Stimulated activated naive CD4-positive, alpha-beta T cell (primary cell): Measurements from ENCODE around the gene PRCC.
"Not testable (repeated sequence)": the region's sequence is repeated elsewhere in the genome, so short reads cannot be mapped to it uniquely, and the experiment has no call there.

ENCODE experiments used
- DNase-seq, 6 experiments: peaks; one replicate each; lab custom pipeline; 2025; lab: John Stamatoyannopoulos, UW

PRCC gene

DNA sequence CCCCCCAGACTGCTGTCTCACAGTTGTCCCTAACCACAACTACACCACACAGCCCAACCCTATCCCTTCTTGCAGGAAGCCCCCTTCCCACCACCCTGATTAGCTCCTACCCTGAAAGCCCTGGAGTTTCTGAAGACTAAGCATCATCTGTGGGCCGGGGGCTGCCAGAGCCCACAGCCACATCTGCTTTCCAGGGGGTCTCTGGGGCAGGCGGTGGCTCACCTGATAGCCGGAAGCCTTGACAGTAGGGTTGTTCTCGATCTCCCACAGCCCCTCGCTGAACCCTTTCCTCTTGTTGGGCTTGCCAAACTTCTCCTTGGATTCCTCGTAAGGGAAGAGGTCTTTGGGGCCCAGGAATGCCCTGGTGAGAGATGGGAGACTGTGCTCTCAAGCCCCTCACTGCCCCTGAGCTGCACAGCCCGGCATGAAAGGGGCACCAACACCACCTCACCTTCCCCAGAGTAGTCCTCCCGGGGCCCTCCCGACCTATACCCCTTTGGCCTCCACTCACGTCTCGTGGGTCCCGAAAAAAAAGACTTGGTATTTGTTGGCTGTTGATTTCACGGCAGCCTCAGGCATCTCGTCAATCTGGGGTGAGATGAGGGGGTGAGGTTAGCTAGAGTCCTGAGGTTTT lies 22.4 kb upstream of the PRCC start:
- no peak for DNase-seq

DNA sequence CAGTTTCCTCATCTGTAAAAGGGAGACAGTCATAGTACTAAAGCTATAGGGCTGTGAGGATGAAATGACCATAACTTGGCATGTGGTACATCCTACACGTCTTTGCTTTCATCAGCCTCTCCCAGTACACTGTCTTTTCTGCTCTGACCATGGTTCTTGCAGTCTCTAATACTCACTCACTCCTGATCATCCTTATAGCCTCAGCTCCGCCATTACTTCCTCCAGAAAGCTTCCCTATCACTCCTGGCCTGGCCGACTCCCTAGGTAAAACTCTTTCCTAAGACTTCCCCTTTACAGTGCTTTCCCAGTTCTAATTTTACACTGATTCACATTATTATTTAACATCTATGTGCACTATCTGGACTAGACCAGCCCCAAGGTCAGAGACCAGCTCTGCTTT lies 21.5 kb upstream of the PRCC start:
- no peak for DNase-seq

DNA sequence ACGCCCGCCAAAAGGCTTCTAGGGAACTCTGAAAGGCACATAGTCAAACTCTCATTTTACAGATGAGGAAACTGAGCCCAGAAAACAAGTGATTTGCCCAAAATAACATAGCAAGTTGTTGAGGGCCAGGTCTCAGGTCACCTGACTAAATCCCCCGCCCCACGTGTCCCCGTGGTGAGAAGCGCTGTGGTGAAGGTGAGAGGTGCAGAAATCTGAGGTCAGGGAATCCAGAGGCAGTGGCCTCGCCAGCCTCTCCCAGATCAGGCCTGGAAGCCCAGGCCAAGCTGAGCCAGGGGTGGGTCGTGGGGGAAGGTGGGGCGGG lies 21.0 kb upstream of the PRCC start:
- DNase-seq, result no peak

DNA sequence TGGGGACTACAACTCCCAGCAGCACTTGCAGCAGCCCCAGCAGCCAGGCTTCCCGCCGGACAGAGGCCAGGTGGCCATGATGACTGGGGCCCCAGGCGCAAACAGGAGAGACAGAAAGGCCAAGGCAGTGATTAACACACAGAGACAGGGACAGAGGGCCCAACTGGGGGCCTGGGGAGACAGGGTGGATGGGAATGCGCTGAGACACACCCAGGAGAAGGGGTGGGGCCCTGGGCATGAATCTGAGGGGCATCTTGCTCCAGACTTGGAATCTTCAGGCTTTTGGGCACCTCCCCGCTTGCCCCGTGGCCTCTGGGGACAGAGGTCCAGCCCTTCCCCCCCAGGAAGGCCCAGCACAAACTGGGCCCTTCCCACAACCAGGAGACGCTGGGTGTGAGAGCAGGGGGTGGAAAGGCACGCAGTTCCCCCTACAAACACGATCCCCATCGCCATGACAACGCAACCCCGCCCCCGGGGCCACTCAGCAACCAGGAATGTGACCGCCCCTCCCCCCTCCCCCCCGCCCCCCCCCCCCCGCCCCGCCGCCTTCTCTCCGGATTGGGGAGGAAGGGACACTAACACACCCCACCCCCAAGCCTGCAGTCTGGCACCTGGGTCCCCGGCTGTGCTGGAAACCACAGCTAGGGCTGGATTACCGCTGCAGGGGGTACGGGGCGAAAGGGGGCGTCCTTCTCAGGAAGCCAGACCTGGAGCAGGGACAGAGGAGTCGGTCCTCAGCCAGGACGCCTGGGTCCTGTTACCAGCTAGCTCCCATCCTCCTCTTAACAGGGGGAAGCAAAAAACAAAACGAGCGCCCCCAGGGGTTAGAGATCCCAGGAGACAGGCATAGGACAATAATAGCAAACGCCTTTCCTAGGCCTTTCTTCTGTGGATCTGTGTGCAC lies 20.4 kb upstream of the PRCC start:
- peak; percentile 12 to 64 (median 39) for DNase-seq

DNA sequence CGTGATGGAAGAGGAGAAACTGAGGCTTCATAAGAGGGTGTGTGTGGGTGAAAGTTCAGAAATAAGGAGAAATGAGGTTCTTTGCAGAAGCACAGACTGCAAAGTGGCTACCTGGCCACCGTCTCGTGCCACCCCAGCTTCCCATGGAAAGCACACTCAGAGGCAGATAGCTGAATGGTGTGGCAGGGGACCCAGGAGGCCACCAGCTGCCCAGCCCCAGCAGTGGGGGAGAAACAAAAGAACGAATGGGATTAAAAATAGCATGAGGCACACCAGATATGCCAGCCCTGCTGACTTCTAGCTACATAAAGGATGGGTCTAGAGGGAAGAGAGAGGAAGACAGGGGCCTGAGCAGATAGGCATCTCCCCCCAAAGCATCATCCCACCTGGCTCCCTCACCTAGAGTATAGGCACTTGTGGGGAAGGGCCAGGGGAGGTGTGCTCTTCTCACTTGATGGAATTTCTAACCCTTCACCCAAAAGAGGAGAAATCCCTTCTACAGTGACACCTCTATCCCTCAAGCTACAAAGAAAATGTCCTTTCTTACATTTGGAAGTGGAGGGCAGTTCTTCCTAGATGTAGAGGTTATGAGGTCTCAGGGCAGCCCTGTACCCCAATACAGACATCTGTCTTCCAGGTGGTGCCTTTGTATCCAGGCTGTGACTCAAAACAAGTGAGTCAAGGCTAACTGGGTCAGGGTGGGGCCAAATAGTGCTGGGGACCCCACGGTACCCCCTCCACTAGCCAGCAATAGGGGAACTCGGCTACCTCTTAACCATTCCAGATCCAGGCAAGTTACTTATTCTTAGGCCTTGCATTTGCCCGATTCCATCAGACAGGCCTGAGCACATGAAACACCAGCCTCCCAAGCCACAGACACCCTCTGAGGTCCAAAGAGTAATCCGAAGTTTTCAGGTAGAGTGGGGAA lies 19.3 kb upstream of the PRCC start:
- DNase-seq, result no peak

DNA sequence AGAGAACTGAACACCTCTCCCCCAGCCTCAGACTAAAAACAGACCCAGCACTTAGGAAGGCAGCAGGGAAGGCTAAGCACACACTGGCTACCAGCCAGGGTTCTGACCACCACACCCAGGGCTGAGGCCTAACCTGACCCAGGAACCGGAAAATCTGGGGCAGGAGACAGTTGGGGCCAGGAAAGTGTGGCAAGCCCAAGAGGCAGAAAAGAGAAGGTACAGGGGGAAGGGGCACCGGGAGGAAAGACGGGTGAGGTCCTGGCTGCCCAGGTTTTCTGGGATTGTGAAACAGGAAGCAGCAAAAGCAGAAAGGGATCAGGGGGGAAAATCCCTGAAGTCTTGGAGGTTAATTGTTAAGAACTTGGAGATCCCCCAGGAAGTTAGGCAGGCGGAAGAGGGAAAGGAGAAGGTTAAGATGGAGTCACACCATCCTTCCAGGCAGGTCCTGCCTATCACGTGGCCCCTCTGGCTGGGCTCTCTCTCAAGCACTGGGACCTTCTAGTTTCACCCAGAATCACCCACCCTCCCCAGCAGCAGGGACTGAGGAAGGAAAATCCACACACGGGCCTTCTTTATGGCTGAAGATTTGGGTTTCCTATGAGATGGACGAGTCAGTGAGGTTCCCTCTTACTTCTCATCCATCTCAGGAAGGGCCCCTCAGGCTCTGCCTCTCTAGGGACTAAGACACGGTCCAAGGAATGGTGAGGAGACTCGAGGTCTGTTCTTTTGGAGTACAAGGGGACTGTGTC lies 18.5 kb upstream of the PRCC start:
- no peak for DNase-seq

DNA sequence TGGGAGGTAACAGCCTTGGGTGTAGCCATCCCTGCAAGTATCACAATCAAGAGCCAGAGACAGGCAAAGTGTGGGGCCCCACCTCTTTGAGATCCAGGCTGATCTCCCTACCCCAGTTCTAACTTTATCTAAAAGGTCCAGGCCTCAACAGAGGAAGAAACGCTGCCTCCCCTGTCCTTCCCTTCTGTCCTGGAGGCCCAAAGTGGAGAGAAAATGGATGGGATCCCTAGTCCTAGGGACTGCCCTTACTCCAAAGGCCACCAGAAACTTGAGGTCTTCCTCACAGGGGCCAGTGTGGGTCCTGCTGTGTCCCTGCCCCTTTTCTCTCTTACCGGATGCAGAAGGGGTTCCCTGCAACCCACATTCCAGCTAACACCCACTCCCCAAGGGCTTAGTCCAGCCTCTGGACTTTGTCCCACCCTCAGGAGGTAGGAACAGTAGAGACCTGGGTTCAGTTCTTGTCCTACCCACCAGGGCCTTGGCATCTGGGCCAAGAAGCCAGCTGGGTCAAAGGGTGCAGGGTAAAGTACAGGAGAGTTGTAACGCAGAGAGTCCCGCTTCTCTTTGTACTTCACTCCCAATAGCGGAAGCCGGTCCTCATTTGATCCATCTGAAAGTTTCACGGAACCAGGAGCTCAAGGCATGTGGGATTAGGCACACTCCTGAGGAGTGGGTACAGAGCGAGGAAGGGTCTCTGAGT lies 17.8 kb upstream of the PRCC start:
- no peak for DNase-seq

DNA sequence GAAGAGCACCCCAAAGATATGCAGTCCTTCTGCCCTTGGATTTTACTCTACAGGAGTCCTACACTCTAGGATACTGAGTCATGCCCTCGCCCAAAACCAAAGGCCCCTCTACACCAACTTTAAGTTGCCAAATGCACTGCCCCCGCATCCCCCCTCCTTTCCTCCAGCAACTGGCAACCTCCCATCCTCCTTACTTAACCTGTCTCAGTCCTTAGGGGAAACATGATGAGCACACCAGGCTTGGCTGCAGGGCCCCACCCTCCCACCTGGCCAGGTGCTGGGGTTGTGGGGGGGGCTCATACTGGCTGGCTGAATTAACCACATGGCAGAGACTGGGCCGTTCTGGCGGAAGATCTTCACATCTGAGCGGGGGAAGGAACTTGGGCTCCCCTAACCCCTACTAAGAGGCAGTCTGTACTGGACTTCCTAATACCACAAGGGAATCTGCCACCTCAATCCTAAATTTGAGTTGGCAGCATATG lies 17.1 kb upstream of the PRCC start:
- DNase-seq, result peak in 4 of 6 experiments; percentile 11 to 22 (median 16)

DNA sequence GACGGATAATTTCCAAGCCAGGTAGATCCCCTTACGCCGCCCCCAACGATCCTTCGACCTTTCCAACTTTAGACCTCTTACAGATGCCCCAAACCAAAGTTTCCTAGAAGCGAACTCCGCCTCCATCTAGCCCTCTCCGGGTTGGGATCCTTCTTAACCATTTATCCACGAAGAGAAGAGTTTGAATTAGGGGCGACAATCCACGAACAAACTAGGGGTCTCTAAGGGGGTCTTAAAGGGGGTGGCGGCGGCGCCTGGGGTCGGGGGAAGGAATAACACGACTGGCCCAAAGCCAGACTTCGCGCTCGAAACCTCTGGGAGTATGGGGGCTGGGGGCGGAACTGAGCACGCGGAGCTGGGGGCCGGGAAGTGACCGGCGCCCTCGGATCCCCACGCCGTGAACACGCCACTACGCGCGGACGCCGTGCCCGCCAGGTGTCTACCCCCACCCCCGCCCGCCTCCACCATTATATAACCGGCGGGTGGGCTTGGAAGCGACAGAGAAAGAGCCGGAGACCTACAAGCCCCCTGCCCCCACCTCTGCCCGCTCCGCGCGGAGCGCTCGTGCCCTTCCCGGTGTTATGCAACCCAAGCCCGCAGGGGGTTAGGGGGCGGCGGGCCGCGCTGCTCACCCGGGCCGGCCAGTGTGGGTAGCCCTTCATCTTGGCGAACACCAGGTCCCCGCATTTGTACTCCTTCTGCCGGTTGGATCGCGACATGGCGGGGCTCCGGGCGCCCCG lies 16.5 kb upstream of the PRCC start:
- peak in 3 of 6 experiments; percentile 28 to 58 (median 40) for DNase-seq

DNA sequence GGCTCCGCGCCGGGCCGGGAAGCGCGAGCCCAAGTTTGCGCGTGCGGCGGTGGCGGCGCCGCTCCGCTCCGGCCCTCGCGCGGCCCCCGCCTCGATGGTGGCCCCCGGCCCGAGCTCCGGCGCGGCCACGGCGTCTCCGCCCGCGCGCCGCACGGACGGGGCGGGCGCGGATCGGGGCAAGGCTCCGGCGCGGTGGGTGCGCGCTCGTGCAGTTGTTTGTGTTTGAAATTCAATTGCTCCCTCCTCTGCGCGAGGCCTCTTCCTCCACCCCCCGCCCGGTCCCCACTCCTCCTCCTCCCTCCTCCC lies 15.9 kb upstream of the PRCC start, which contains the start of gene HDGF:
Gene HDGF (minus strand): TSS at position 225 of the 306 bp plus-strand sequence. CDS start 246 bp downstream, outside the sequence.
- no peak for DNase-seq

DNA sequence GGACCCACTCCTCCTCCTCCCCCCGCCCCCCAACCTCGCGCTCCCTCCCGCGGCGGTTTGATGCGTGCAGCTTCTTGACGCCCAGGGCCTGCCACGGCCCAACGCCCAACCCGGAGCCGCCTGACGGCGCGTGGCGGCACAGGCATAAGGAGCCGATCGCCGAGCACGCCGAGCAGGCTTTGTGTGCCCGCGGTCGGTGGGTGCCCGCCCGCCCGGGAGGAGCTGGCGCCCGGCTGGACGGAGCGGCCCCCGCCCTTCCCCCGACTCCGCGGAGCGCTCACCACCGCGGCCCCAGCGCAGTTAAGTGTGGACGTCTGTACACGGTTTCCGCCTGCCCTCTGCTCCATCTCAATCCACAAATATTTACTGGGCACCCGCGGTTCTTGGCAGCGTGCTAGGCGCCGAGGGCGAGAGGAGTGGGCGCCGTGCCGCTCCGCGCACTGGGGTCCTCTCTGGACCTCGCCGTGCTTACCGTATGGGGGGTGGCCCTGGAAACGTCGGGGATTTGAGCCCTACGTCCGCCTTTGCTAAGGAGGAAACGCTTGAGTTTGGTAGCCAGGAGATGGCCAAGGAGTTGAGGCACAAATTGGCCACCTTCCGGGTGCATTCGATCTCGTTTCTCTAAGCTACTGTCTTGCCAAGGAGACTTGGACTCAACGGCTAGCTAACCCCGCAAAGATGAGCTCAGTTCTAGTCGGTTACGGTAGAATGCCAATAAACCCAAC lies 15.4 kb upstream of the PRCC start:
- peak; percentile 91 to 97 (median 96) for DNase-seq

DNA sequence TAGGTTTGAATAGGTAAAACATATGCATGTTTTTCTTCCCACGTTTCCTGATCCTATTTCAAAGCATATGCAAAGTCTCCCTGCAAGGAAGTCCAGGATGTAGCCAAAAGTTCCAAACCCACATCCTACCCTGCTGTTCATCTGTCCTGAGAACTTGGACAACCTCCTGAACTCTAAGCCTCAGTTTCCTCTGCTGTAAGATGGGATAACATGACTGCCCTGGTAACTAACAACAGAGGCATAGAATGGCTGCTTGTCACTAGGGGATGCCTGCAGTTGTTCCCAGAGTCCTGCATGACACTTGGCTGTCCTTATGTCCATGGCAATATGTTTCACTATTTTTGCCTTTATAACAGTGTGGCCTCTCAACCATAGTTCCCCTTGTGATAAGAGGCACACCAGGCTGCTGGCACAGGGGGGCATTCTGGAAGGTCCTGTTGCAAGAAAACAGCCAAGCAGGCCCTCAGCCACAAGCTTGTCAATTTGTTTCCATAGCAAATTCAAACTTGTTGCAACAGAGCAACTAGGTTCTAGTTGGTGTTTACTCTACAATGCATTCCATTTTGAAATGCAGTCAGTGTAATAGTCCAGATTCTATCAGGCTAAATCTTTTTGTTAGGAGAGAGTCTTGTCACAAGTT lies 14.4 kb upstream of the PRCC start:
- no peak for DNase-seq

DNA sequence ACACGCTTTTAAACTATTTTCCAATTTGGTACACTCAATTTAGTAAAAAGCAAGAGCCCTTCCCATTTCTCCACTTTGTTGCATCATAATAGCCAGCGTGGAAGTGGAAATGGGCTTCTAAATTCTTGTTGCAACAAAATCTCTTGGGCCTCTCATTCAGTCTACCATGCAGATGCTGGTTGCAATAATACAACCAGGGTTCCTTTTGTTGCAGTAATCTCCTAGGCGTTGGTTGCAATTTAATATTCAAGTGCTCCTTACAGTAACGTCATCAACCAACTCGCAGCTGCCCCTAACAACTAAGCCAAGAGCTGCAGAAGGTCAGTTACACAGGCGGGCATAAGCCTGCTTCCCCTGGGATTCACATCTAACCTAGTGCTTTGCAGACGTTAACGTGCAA lies 13.1 kb upstream of the PRCC start:
- DNase-seq, result no peak

DNA sequence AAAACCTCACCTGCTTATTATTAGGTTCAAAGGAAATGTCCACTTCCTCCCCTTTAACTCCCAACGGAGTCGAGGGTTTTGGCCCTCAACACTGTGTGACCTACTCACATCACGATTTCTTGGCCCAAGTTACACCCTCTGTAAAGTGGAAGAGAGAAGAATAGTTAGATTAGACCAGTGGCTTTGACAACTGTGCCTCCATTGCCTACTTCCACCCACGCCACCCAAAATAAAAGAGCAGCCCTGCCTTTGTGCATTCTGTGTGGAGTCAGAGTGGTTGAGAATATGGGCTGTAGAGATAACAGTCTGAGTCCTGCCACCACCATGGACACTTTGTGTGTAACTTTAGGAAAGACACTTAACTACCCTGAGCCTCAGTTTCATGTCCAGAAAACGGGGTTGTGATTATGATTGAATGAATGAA lies 11.8 kb upstream of the PRCC start:
- DNase-seq, result no peak

DNA sequence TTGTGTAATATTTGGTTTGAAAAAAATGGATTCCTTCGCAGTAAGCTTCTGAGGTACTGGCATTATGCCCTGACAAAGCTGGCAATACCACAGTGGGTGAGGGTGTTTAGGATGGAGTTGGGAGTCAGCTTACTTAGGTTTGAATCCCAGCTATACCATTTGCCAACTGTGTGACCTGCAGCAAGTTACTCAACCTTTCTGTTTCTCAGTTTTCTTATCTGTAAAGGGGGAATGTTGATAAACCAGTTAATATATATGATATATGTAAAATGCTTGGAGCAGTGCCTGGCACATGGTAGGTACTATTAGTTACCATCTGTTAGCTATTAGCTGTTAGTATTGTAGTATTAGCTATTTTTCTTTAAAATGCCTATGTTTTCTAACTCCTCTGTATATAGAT lies 11.0 kb upstream of the PRCC start:
- DNase-seq, result no peak

DNA sequence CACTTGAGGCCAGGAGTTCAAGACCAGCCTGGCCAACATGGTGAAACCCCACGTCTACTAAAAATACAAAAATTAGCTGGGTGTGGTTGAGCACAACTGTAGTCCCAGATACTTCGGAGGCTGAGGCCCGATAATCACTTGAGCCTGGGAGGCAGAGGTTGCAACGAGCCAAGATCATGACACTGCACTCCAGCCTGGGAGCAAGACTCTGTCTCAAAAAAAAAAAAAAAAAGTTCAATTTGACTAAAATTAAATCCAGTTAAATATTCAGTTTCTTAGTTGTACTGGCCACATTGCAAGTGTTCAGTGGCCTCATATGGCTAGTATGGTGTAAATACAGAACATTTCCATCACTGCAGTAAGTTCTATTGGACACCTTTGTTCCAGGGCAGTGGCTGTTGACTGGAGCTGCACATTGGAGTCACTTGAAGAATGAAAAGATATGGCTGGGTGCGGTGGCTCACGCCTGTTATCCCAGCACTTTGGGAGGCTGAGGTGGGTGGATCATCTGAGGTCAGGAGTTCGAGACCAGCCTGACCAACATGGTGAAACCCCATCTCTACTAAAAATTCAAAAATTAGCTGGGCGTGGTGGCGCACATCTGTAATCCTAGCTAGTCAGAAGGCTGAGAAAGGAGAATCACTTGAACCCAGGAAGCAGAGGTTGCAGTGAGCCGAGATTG lies 9.6 kb upstream of the PRCC start:
- not testable (repeated sequence) for DNase-seq

DNA sequence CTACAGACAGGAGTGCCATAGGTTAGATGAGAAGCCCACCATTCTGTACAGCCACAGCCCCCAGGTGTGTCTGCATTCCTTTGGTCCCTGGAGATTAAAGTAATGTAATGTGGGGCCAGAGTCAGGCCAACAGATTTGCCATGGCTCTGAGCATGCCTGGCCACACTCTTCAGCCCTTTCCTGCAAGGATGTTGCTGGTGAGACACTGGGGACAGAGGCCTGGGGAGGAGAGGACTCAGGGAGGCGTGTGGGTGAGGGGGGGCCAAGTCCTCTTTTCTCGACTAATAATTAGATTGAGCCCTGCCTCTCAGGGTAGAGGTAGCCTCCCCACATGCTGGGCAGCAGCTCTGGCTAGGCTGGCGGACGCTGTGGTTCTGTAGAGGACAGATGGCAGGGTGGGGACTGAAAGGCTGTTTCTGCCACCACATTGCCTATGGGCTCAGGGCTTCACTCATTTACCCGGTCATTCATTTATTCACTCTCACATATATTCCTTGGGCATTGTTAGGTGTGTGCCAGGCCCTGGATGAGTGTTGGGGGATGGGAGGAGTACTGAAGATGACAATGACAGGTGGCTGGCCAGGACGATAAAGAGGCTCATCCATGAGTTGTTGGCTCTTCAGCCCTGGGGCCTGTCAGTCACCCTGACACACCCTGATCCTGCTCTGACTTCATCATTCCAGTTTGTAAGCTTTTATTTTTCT lies 7.1 kb upstream of the PRCC start:
- DNase-seq, result no peak

DNA sequence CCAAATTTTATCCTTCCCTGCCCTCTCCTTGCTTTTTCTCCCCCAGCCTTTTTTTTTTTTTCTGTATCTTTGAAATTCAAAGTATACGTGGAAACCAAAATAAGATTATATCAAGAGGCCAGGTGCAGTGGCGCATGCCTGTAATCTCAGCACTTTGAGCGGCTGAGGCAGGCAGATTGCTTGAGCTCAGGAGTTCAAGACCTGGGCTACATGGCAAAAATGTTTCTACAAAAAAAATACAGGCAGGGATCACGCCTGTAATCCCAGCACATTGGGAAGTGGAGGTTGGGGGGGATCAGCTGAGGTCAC lies 6.6 kb upstream of the PRCC start:
- DNase-seq, result no peak
